ENCODE results near the gene PRKCA. TPM values are rescaled to one million over a fixed set of nuclear protein-coding genes. Genes with fewer than 3 reads are reported as not detected.

Gene PRKCA
- total RNA-seq, 1 experiment from 2014 or later, result 4.4 TPM

- H2AFZ ChIP-seq (ENCODE audit: low read length), result no peak overlapping the region
- no peaks in the 10 kb centered on the region for H4K20me1 ChIP-seq (ENCODE audit: insufficient read depth, low read depth, low read length)
Measured at GRCh38 chr17:66511135-66511534, 208.7 kb downstream of the PRKCA start.

DNA sequence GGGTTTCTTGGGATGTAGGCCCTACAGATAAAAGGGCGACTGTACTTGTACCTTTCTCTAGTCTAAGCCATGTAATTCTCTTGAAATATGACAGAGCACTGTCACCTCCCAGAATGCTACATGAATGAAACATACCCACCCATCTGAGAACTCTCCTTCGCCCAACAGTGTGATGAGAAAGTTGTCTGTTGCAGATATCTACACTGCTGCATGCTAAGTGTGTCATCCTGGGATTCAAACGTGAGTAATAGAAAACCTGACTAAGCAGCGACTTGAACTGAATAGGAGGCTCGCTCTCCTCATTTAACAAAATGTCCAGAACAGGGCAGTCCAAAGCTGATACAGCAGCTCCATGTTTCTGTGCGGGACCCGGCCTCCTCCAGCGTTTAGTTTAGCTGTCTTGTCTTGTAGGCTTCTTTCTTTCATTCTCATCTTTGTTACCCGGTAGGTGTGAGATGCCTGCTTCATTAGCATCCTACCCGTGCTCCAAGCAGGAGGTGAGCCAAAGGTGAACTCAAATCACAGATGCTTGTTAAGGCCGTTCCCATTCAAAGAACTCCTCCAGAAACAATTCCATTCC, 211.9 kb downstream of the PRKCA start:
- Histone ChIP-seq H3K27ac (ENCODE audit: low read length) (no peak overlapping the region), H3K9ac (ENCODE audit: low read length) (no peak overlapping the region), H3K4me3 (ENCODE audit: low read length) (no peak overlapping the region), H3K4me2 (ENCODE audit: low read depth, low read length, poor library complexity, severe bottlenecking) (no peak overlapping the region), H4K20me1 (ENCODE audit: insufficient read depth, low read depth, low read length) (no peaks in the 10 kb centered on the region), H3K4me1 (ENCODE audit: low read length) (peaks cover 16% of the 10 kb centered on the region), H3K27me3 (ENCODE audit: low read length) (peaks cover 3% of the 10 kb centered on the region; the same call in 1 of the 2 replicates), H2AFZ (ENCODE audit: low read length) (no peak overlapping the region), H3K9me2 (replicated peaks; ENCODE audit: insufficient read depth, low read length) (no peaks in the 10 kb centered on the region), H3K36me3 (ENCODE audit: insufficient read depth, low read length) (no peaks in the 10 kb centered on the region), H3K9me3 (ENCODE audit: low read length) (no peaks in the 10 kb centered on the region), H3K79me2 (ENCODE audit: low read length) (no peaks in the 10 kb centered on the region)
- no peak for DNase-seq

More at GRCh38 chr17:66511135-66511534, 208.7 kb downstream of the PRKCA start:
- no peaks in the 10 kb centered on the region for H3K9me2 ChIP-seq (replicated peaks; ENCODE audit: insufficient read depth, low read length)
- H3K79me2 ChIP-seq (ENCODE audit: low read length), result no peaks in the 10 kb centered on the region
- H3K4me3 ChIP-seq (ENCODE audit: low read length), result no peak overlapping the region
- no peaks in the 10 kb centered on the region for H3K4me1 ChIP-seq (ENCODE audit: low read length)
- no peaks in the 10 kb centered on the region for H3K27me3 ChIP-seq (ENCODE audit: low read length)
- no peaks in the 10 kb centered on the region for H3K9me3 ChIP-seq (ENCODE audit: low read length)
- H3K4me2 ChIP-seq (ENCODE audit: low read depth, low read length, poor library complexity, severe bottlenecking), result no peak overlapping the region
- H3K27ac ChIP-seq (ENCODE audit: low read length), result no peak overlapping the region
- no peaks in the 10 kb centered on the region for H3K36me3 ChIP-seq (ENCODE audit: insufficient read depth, low read length)
- DNase-seq, result no peak
- no peak overlapping the region for H3K9ac ChIP-seq (ENCODE audit: low read length)

GRCh38 chr17:66515974-66516373, 213.6 kb downstream of the PRKCA start:
- Histone ChIP-seq H3K4me2 (ENCODE audit: low read depth, low read length, poor library complexity, severe bottlenecking) (no peak overlapping the region), H3K27me3 (ENCODE audit: low read length) (peaks cover 3% of the 10 kb centered on the region; the same call in 1 of the 2 replicates), H3K27ac (ENCODE audit: low read length) (no peak overlapping the region), H3K4me1 (ENCODE audit: low read length) (peaks cover 16% of the 10 kb centered on the region), H3K4me3 (ENCODE audit: low read length) (no peak overlapping the region), H3K9me3 (ENCODE audit: low read length) (no peaks in the 10 kb centered on the region), H4K20me1 (ENCODE audit: insufficient read depth, low read depth, low read length) (no peaks in the 10 kb centered on the region), H2AFZ (ENCODE audit: low read length) (no peak overlapping the region), H3K9me2 (replicated peaks; ENCODE audit: insufficient read depth, low read length) (no peaks in the 10 kb centered on the region), H3K36me3 (ENCODE audit: insufficient read depth, low read length) (no peaks in the 10 kb centered on the region), H3K79me2 (ENCODE audit: low read length) (no peaks in the 10 kb centered on the region), H3K9ac (ENCODE audit: low read length) (no peak overlapping the region)
- DNase-seq, result no peak

DNA sequence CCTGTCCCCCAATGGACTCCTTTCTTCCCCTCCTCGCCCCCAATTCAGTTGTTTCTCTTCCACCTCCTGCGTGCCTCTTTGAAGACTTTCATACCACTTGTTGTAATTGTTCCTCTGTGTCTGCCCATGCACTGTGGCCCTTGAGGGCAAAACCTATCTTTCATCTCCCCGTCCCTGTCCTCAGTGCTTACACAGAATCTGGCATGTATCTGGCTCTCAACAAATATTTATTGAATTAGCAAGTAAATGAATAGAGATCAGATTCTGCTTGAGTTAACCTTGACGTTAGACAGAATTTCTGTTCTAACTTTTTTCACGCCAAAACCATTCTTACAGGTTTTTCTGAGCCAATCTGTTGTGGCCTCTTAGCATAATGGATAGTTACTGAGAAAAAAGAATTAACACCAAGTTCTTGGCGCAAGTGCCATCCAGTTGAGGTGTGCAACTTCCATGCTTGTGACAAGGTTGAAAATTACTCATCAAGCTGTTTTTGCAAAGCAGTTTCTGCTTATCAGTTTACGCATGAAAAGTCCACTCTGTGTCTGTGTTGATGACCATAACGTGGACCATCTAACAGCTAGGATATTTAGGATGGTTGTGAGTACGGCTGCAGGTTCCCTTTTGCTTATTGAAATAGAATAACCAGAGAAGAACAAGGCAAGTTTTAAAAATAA, 215.1 kb downstream of the PRKCA start:
- peak overlapping the region; percentile 50 for H3K4me2 ChIP-seq (ENCODE audit: low read depth, low read length, poor library complexity, severe bottlenecking)
- no peak overlapping the region for H3K27ac ChIP-seq (ENCODE audit: low read length)

DNA sequence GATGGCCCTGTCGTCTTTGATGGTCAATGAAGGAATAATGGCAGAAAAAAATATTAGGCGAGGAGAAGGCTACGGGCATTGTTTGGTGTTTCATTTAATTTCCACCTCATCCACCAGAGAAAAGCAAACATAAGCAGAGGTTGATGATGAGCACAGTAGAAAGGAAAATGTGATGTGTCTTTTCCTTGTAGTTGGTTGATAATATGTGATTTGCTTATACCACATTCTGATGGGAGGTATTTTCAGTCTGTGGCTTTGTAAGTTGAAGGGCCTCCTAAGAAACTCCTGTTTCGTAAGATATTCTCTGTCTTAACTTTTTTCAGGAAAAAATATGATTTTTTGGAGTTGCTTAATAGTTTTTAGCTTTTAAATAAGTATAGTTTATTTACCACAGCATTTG, 215.7 kb downstream of the PRKCA start:
- no peaks in the 10 kb centered on the region for H3K36me3 ChIP-seq (ENCODE audit: insufficient read depth, low read length)

More for the DNA sequence above, 215.1 kb downstream of the PRKCA start:
- Histone ChIP-seq H3K27me3 (ENCODE audit: low read length) (peaks cover 3% of the 10 kb centered on the region; the same call in 1 of the 2 replicates), H3K79me2 (ENCODE audit: low read length) (no peaks in the 10 kb centered on the region), H3K4me1 (ENCODE audit: low read length) (peaks cover 25% of the 10 kb centered on the region), H3K9me2 (replicated peaks; ENCODE audit: insufficient read depth, low read length) (no peaks in the 10 kb centered on the region), H4K20me1 (ENCODE audit: insufficient read depth, low read depth, low read length) (no peaks in the 10 kb centered on the region), H3K4me3 (ENCODE audit: low read length) (no peak overlapping the region), H2AFZ (ENCODE audit: low read length) (no peak overlapping the region), H3K36me3 (ENCODE audit: insufficient read depth, low read length) (no peaks in the 10 kb centered on the region), H3K9ac (ENCODE audit: low read length) (no peak overlapping the region), H3K9me3 (ENCODE audit: low read length) (no peaks in the 10 kb centered on the region)
- no peak for DNase-seq

DNA sequence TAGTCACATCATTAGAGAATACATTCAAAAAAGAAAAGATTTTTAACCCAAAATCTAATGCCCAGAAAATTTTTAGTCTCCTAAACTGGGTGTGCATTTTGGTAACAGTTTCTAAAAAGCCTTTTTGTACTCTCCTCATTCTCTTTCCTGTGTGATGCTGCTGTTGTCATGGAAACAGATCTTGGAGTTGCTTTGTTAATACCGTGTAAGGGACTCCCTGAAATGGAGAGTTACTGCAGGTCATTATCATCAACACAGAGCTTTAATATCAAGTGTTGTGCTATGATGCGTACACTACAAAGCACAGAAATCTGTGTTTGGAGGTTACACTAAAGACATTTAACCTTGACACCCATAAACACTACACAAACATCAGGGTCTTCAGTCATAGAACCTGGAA, 216.3 kb downstream of the PRKCA start:
- Histone ChIP-seq H3K36me3 (ENCODE audit: insufficient read depth, low read length) (no peaks in the 10 kb centered on the region), H3K9ac (ENCODE audit: low read length) (no peak overlapping the region), H4K20me1 (ENCODE audit: insufficient read depth, low read depth, low read length) (no peaks in the 10 kb centered on the region), H3K9me3 (ENCODE audit: low read length) (no peaks in the 10 kb centered on the region), H3K4me1 (ENCODE audit: low read length) (peaks cover 29% of the 10 kb centered on the region), H3K9me2 (replicated peaks; ENCODE audit: insufficient read depth, low read length) (no peaks in the 10 kb centered on the region), H2AFZ (ENCODE audit: low read length) (no peak overlapping the region), H3K4me3 (ENCODE audit: low read length) (no peak overlapping the region), H3K79me2 (ENCODE audit: low read length) (no peaks in the 10 kb centered on the region), H3K27me3 (ENCODE audit: low read length) (peaks cover 3% of the 10 kb centered on the region; the same call in 1 of the 2 replicates), H3K27ac (ENCODE audit: low read length) (no peak overlapping the region), H3K4me2 (ENCODE audit: low read depth, low read length, poor library complexity, severe bottlenecking) (peak overlapping the region; percentile 50)
- DNase-seq, result no peak

More for the DNA sequence above, 215.7 kb downstream of the PRKCA start:
- no peak overlapping the region for H3K4me3 ChIP-seq (ENCODE audit: low read length)
- no peak overlapping the region for H3K9ac ChIP-seq (ENCODE audit: low read length)
- H3K9me2 ChIP-seq (replicated peaks; ENCODE audit: insufficient read depth, low read length), result no peaks in the 10 kb centered on the region
- no peaks in the 10 kb centered on the region for H3K79me2 ChIP-seq (ENCODE audit: low read length)
- no peak overlapping the region for H2AFZ ChIP-seq (ENCODE audit: low read length)
- peaks cover 3% of the 10 kb centered on the region; the same call in 1 of the 2 replicates for H3K27me3 ChIP-seq (ENCODE audit: low read length)
- H3K9me3 ChIP-seq (ENCODE audit: low read length), result no peaks in the 10 kb centered on the region
- H4K20me1 ChIP-seq (ENCODE audit: insufficient read depth, low read depth, low read length), result no peaks in the 10 kb centered on the region
- H3K27ac ChIP-seq (ENCODE audit: low read length), result no peak overlapping the region
- H3K4me2 ChIP-seq (ENCODE audit: low read depth, low read length, poor library complexity, severe bottlenecking), result peak overlapping the region; percentile 50
- no peak for DNase-seq
- peaks cover 29% of the 10 kb centered on the region for H3K4me1 ChIP-seq (ENCODE audit: low read length)

DNA sequence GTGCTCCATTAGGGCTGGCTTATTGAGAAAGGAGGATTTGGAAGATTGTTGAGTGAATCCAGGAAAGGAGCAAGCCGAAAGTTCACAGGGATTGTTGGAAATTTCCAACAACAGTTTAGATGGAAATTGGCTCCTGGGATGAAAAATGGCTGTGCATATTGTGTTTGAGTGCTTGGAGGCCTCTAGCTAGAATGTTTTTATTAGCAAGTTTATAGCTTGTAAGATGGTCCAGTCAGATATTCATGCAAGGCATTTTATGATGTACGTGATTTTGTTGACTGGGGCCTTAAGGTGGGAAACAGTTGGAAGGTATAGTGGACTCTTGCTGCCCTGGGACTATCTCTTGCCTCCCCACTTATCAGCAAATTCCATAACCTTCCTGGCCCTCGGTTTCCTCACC, 216.7 kb downstream of the PRKCA start:
- no peak overlapping the region for H3K27ac ChIP-seq (ENCODE audit: low read length)
- no peak for DNase-seq
- peaks cover 29% of the 10 kb centered on the region for H3K4me1 ChIP-seq (ENCODE audit: low read length)
- H3K9ac ChIP-seq (ENCODE audit: low read length), result no peak overlapping the region
- H3K4me3 ChIP-seq (ENCODE audit: low read length), result no peak overlapping the region
- H4K20me1 ChIP-seq (ENCODE audit: insufficient read depth, low read depth, low read length), result no peaks in the 10 kb centered on the region
- no peaks in the 10 kb centered on the region for H3K36me3 ChIP-seq (ENCODE audit: insufficient read depth, low read length)
- peak overlapping the region; percentile 50 for H3K4me2 ChIP-seq (ENCODE audit: low read depth, low read length, poor library complexity, severe bottlenecking)
- no peaks in the 10 kb centered on the region for H3K9me2 ChIP-seq (replicated peaks; ENCODE audit: insufficient read depth, low read length)
- H3K27me3 ChIP-seq (ENCODE audit: low read length), result peaks cover 3% of the 10 kb centered on the region; the same call in 1 of the 2 replicates
- no peaks in the 10 kb centered on the region for H3K79me2 ChIP-seq (ENCODE audit: low read length)
- H2AFZ ChIP-seq (ENCODE audit: low read length), result no peak overlapping the region
- no peaks in the 10 kb centered on the region for H3K9me3 ChIP-seq (ENCODE audit: low read length)

DNA sequence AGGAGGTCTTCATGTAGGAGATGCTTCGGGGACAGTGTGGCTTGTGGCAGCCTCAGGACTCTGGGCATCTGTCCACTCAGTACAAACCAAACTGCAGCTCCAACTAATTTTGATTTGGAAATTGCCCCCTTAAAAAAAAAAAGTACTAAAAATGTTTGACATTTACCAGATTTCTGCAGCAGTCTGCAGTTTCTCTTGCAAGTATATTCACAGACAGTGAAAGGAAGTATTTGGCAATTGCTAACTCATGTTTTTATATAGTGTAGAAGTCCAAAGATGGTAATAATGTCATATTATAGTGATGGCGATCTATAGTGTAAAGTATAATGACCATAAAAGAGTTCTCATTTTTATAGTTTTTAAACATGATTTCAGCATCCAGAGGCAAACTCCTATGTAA, 218.6 kb downstream of the PRKCA start:
- Histone ChIP-seq H3K27me3 (ENCODE audit: low read length) (peaks cover 3% of the 10 kb centered on the region; the same call in 1 of the 2 replicates), H3K9me2 (replicated peaks; ENCODE audit: insufficient read depth, low read length) (no peaks in the 10 kb centered on the region), H3K36me3 (ENCODE audit: insufficient read depth, low read length) (no peaks in the 10 kb centered on the region), H3K4me3 (ENCODE audit: low read length) (no peak overlapping the region), H3K9ac (ENCODE audit: low read length) (no peak overlapping the region), H3K4me1 (ENCODE audit: low read length) (peaks cover 29% of the 10 kb centered on the region), H3K79me2 (ENCODE audit: low read length) (no peaks in the 10 kb centered on the region), H2AFZ (ENCODE audit: low read length) (no peak overlapping the region), H3K4me2 (ENCODE audit: low read depth, low read length, poor library complexity, severe bottlenecking) (no peak overlapping the region), H3K9me3 (ENCODE audit: low read length) (no peaks in the 10 kb centered on the region), H4K20me1 (ENCODE audit: insufficient read depth, low read depth, low read length) (no peaks in the 10 kb centered on the region), H3K27ac (ENCODE audit: low read length) (no peak overlapping the region)
- no peak for DNase-seq

Measured in Karpas-422 (cell line).